Common myeloid progenitor, CD34-positive (primary cell): ENCODE results near the gene IL1R2.

Experiments used
- CTCF ChIA-PET: fragments of 350-600 bp; sonication (Branson Sonifier 250); formaldehyde crosslinking; loops from one replicate; lab custom pipeline; 2021; ENCODE audit warnings: antibody characterized with exemption; lab: Charles Lee
- POLR2A ChIA-PET: fragments of 350-600 bp; sonication (Branson Sonifier 250); formaldehyde crosslinking; loops from one replicate; lab custom pipeline; 2021; ENCODE audit warnings: antibody characterized with exemption; lab: Charles Lee
- DNase-seq, 3 donors: peaks; one replicate each; pipeline versions ENCODE4 v3.0.0 to v3.0.0-alpha.2; 2013
- H3K27ac ChIP-seq, 2 experiments: 1 replicate in 1 of 2; 2 replicates in 1 of 2; pipeline ENCODE4 v1.7.0; 2013; ENCODE audit warnings: inconsistent platforms in 2 of 2, low read length in 2 of 2, mild to moderate bottlenecking in 2 of 2, low read depth in 1 of 2, moderate library complexity in 1 of 2; ENCODE audit not compliant: severe bottlenecking in 2 of 2, insufficient read depth in 1 of 2, poor library complexity in 1 of 2
- H3K27me3 ChIP-seq, 5 experiments: replicated peaks in 2 of 5; 1 replicate in 3 of 5; 2 replicates in 2 of 5; pipeline versions ENCODE4 v1.6.1 to v1.7.0; 2013; ENCODE audit warnings: low read length in 4 of 5, mild to moderate bottlenecking in 2 of 5, moderate library complexity in 2 of 5, inconsistent platforms in 1 of 5; ENCODE audit not compliant: insufficient read depth in 5 of 5, control insufficient read depth in 4 of 5
- H3K36me3 ChIP-seq, 4 experiments: 1 replicate in 2 of 4; 2 replicates in 2 of 4; pipeline versions ENCODE4 v1.6.1 to v1.7.0; 2013; ENCODE audit warnings: low read length in 3 of 4, control low read depth in 1 of 4, mild to moderate bottlenecking in 1 of 4; ENCODE audit not compliant: control insufficient read depth in 4 of 4, insufficient read depth in 4 of 4
- H3K4me1 ChIP-seq, 4 experiments: 1 replicate in 3 of 4; 2 replicates in 1 of 4; pipeline versions ENCODE4 v1.6.1 to v1.7.1; 2013; ENCODE audit warnings: low read length in 3 of 4, mild to moderate bottlenecking in 3 of 4, control low read depth in 1 of 4, inconsistent platforms in 1 of 4, moderate library complexity in 1 of 4; ENCODE audit not compliant: control insufficient read depth in 4 of 4, insufficient read depth in 4 of 4; ENCODE audit errors: control extremely low read depth in 1 of 4
- H3K4me3 ChIP-seq, 7 experiments: 1 replicate in 4 of 7; 2 replicates in 3 of 7; pipeline versions ENCODE4 v1.5.1 to v1.7.0; 2013; ENCODE audit warnings: mild to moderate bottlenecking in 7 of 7, low read length in 6 of 7, moderate library complexity in 6 of 7, inconsistent platforms in 2 of 7, low read depth in 2 of 7, control low read depth in 1 of 7; ENCODE audit not compliant: insufficient read depth in 4 of 7, control insufficient read depth in 1 of 7; ENCODE audit errors: extremely low read depth in 1 of 7
- H3K9me3 ChIP-seq, 5 experiments: 1 replicate in 4 of 5; 2 replicates in 1 of 5; pipeline versions ENCODE4 v1.6.1 to v1.7.1; 2013; ENCODE audit warnings: low read length in 4 of 5, mild to moderate bottlenecking in 2 of 5, inconsistent platforms in 1 of 5, low read depth in 1 of 5, moderate library complexity in 1 of 5; ENCODE audit not compliant: control insufficient read depth in 4 of 5, insufficient read depth in 2 of 5; ENCODE audit errors: control extremely low read depth in 1 of 5
- WGBS: methylation state at CpG from one replicate; pipeline ENCODE4 v1.1.5; 2013; ENCODE audit not compliant: insufficient coverage; 5-methylcytosine and 5-hydroxymethylcytosine counted together

The IL1R2 gene

DNA sequence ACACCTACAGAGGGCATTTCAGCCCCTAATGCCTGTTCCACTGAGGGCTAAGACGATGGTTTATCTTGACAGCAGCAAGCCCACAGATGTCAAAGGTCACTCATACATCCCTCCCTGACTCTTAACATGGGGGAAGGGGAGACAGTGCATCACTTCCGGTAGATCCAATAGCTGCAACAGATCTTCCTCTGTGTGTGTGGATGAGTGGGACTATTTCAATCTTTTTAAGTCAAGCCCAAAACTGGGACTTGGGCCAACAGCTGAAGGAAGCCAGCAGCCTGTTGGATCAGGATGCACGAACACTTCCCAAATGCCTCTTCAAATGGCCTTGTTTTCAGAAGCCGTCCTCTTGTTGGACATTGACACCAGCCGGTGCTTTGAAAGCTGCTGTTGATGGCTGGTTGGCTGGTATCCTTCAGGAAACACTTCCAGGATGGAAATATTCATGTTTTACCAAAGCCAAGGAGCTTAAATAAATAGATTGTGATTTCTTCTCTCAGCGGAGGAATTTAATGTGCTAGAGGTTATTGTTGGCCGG, 59.2 kb downstream of the IL1R2 start:
- Histone ChIP-seq H3K27ac (no peak overlapping the region), H3K4me3 (no peak overlapping the region), H3K27me3 (peaks cover 0 to 1% (median 0%) of the 10 kb centered on the region in 5 experiments), H3K4me1 (peaks cover 0 to 8% (median 7%) of the 10 kb centered on the region in 4 experiments), H3K9me3 (no peaks in the 10 kb centered on the region), H3K36me3 (no peaks in the 10 kb centered on the region)
- ChIA-PET CTCF (interaction anchor here (0.9 to 2.3 kb wide), 4 partner anchors 12 to 31 kb away, joined by 3 to 11 read pairs (median 3); no protein-coding TSS in a partner anchor), POLR2A (no interaction called here)
- DNase-seq = no peak
- 78% methylated on average over 6 of the region's 7 CpGs for WGBS

DNA sequence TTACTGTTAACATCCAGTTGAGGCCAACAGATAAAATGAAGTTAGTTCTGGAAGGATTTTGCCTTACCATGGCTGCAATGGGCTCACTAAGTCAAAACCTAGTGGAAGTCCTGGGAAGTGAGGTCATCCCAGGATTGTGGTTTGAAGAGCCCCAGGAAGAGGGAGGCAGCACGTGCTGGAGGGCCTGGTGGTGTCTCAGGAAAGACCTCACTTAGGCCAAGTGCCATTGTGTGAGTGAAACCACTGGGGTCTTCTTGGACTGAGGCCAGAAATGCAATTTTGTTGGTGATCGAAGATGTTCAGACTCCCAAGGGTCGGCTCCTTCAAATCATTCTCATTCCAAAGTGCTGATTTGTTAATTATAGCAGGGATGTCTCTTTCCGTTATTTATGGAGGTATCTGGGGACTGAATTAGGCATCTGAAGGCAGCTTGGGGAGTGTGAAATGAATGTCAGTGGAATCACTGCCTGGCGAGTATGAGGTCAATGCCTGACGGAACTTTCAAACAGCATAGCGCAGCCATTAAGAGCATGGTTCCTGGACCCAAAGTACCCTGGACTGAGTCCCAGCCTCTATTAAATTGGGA, 60.0 kb downstream of the IL1R2 start:
- 95% methylated on average over 5 of the region's 7 CpGs for WGBS
- Histone ChIP-seq H3K4me1 (peaks cover 0 to 2% (median under 1%) of the 10 kb centered on the region in 4 experiments), H3K9me3 (no peaks in the 10 kb centered on the region), H3K4me3 (no peak overlapping the region), H3K27ac (no peak overlapping the region), H3K36me3 (no peaks in the 10 kb centered on the region), H3K27me3 (no peaks in the 10 kb centered on the region)
- ChIA-PET CTCF (no interaction called here), POLR2A (no interaction called here)
- DNase-seq = no peak

DNA sequence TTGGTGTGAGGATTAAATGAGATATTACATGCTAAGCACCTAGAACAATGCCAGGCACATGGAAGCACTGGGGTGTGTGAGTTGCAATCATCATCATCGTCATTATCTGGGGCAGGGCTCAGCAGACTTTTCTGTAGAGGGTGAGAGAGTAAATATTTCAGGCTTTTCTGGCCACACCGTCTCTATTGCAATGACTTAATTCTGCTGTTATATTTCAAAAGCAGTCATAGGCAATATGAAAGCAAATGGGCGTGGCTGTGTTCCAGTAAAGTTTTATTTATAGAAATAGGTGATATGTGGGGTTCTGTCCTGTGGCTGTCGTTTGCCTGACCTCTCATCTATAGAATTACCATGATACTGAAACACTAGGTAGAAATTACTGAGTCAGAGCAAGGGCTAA, 60.6 kb downstream of the IL1R2 start:
- H3K4me1 ChIP-seq = no peaks in the 10 kb centered on the region
- no peak overlapping the region for H3K4me3 ChIP-seq
- no peaks in the 10 kb centered on the region for H3K36me3 ChIP-seq
- no peaks in the 10 kb centered on the region for H3K27me3 ChIP-seq
- H3K9me3 ChIP-seq = no peaks in the 10 kb centered on the region
- POLR2A ChIA-PET = no interaction called here
- no peak for DNase-seq
- 100% methylated on average over 1 of the region's 4 CpGs for WGBS
- CTCF ChIA-PET = no interaction called here
- no peak overlapping the region for H3K27ac ChIP-seq

DNA sequence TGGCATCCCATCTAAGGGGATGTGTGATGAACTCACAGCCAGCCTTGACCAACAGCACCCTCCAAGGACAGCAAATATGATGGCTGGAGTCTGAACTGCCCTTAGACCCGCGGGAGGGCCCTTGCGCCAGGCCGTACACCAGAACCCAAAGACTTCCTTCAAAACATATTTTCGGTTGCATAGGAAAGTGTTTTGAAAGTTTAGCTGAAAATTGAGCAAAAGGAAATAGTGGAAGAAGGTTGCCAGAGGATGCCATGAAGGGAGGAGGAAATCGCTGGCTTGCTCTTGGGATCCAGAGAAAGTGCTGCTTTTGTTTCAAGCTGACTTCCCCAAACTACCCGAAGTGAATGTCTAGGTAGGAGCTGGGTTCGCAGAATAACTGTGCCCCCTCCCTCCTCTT, 61.3 kb downstream of the IL1R2 start:
- DNase-seq = no peak
- H3K4me3 ChIP-seq = no peak overlapping the region
- ChIA-PET CTCF (interaction anchor here (0.7 to 0.8 kb wide), 2 partner anchors 27 to 28 kb away, joined by 3 read pairs; no protein-coding TSS in a partner anchor), POLR2A (no interaction called here)
- no peaks in the 10 kb centered on the region for H3K4me1 ChIP-seq
- H3K27ac ChIP-seq = no peak overlapping the region
- no peaks in the 10 kb centered on the region for H3K36me3 ChIP-seq
- no CpG with 5 or more reads among the region's 8 CpGs for WGBS
- no peaks in the 10 kb centered on the region for H3K27me3 ChIP-seq
- no peaks in the 10 kb centered on the region for H3K9me3 ChIP-seq

DNA sequence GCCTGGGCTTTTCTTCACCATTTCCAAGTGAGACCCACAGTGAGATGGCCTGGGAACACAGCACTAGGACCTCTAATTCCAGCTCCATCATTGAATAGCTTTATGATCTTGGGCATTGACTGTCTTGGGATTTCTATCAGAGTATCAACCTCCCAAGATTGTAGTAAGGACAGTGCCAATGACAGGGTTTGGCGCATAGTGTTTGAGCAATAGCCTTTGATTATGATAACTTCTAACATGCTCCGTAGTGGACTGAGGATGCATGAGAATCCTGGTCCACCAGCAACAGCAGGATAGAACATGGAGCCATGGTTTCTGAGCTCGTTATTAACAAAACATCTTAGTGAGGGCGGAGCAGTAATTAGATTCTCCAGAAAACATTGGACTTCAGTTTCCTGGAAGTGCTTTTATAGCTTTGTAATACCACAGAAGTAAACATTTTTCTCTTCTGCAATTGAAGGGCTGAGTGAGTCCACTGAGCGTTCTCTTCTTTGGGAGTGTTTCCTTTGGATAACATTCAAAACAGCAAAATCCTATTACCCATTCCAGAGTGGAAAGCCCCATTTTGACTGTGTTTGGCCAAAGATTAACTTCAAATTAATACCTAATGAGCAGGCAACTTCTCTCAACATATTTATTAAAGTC, 63.7 kb downstream of the IL1R2 start:
- Histone ChIP-seq H3K4me1 (no peaks in the 10 kb centered on the region), H3K27ac (no peak overlapping the region), H3K36me3 (no peaks in the 10 kb centered on the region), H3K4me3 (no peak overlapping the region), H3K27me3 (no peaks in the 10 kb centered on the region), H3K9me3 (no peaks in the 10 kb centered on the region)
- 95% methylated on average over 5 of the region's 5 CpGs for WGBS
- POLR2A ChIA-PET = no interaction called here
- no peak for DNase-seq
- CTCF ChIA-PET = interaction anchor here (0.7 to 2.7 kb wide), 6 partner anchors 9 to 185 kb away, joined by 3 to 10 read pairs (median 4); no protein-coding TSS in a partner anchor

DNA sequence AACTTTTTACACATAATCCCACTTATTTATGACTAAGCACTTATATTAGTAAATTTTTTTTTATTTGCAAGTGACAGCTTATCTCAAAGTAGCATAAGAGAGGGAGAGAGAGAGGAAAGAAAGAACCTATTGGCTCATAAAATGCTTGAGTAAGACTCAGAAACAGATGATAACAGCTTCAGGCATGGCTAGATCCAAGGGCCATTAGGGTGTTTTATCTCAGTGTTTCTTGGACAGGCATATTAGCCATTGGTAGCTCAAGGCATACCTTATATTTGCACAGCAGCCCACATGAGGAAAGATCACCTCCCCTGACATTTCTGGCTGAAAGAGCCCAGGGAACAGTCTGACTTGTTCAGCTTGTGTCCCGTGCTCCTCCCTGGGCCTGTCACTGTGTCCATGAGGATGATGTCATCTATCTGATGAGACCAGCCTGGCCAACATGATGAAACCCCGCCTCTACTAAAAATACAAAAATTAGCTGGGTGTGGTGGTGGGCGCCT, 64.4 kb downstream of the IL1R2 start:
- no peaks in the 10 kb centered on the region for H3K36me3 ChIP-seq
- H3K9me3 ChIP-seq = no peaks in the 10 kb centered on the region
- no peaks in the 10 kb centered on the region for H3K4me1 ChIP-seq
- no peak overlapping the region for H3K27ac ChIP-seq
- H3K4me3 ChIP-seq = no peak overlapping the region
- no peak for DNase-seq
- no peaks in the 10 kb centered on the region for H3K27me3 ChIP-seq
- ChIA-PET CTCF (interaction anchor here (0.7 to 2.7 kb wide), 4 partner anchors 9 to 184 kb away, joined by 3 to 10 read pairs (median 4); no protein-coding TSS in a partner anchor), POLR2A (interaction anchor here (0.6 kb wide), 1 partner anchor 22 kb away, joined by 3 read pairs; no protein-coding TSS in a partner anchor)
- WGBS = 95% methylated on average over 2 of the region's 3 CpGs
